Pancreas (tissue), 10 donors: ENCODE results near the gene CACNA1E. TPM values are rescaled to one million over a fixed set of nuclear protein-coding genes. Genes with fewer than 3 reads are reported as not detected.

ENCODE experiments used
- ATAC-seq, 4 donors: fragments of 200-7000 bp; cut with Tn5 transposase; one replicate each; pipeline versions ENCODE4 v1.8.0 to v1.9.1; 2020; ENCODE audit warnings: mild to moderate bottlenecking in 4 of 4, moderate library complexity in 4 of 4
- DNase-seq, 6 donors: peaks; one replicate each; pipeline ENCODE4 v3.0.0-alpha.2; 2020
- FAIRE-seq: peaks from 2 replicates; lab custom pipeline; 2012; peaks lifted over from hg19 to GRCh38; lab: Jason Lieb, UNC
- H3K27ac ChIP-seq, 4 donors: fragments of 200-600 bp; sonication (generic); 1 replicate in 3 of 4; 2 replicates in 1 of 4; pipeline versions ENCODE4 v1.5.0 to v1.8.0; 2020
- H3K27me3 ChIP-seq, 4 donors: fragments of 200-600 bp; one replicate each; pipeline ENCODE4 v1.8.0; 2021
- H3K36me3 ChIP-seq, 3 donors: fragments of 200-600 bp; sonication (generic) in 1 of 3; one replicate each; pipeline versions ENCODE4 v1.5.0 to v1.8.0; 2020 to 2021
- H3K4me1 ChIP-seq, 3 donors: fragments of 200-600 bp; one replicate each; pipeline ENCODE4 v1.8.0; 2021
- H3K4me3 ChIP-seq, 4 donors: fragments of 200-600 bp; sonication (generic) in 2 of 4; one replicate each; pipeline versions ENCODE4 v1.5.0 to v1.8.0; 2020 to 2021
- H3K9me3 ChIP-seq, 4 donors: fragments of 200-600 bp; one replicate each; pipeline ENCODE4 v1.8.0; 2021
- WGBS, 2 donors: extraction: QIAGEN DNeasy Blood & Tissue Kit; methylation state at CpG; one replicate each; pipeline ENCODE4 v1.1.7; 2013; 5-methylcytosine and 5-hydroxymethylcytosine counted together
- intact Hi-C, 3 donors: fragments of 100-400 bp; cut with DNase I; formaldehyde crosslinking; loops; one replicate each; pipeline versions ENCODE4 v1.11.1 to v1.14.2; 2022
- polyA plus RNA-seq, 2 donors: library from polyadenylated mRNA; stranded (reverse); fragments of 200-250 nt; gene quantifications; one replicate each; pipeline ENCODE4 v1.2.3, GENCODE V29; 2013
- total RNA-seq, 6 donors: library from RNA; stranded (reverse); fragmentation: NEBNext Ultra II Directional in 4 of 6; extraction: Animal tissue kit (Norgen Biotek cat#: 25700) in 4 of 6; gene quantifications; one replicate each; pipeline versions ENCODE4 v1.2.1 to v1.2.4, GENCODE V29; 2021 to 2023
- TF ChIP-seq, protein P1 (sequence below), 4 donors: fragments of 200-600 bp; sonication (generic) in 3 of 4; IDR thresholded peaks; one replicate each; pipeline versions ENCODE4 v1.5.0 to v1.8.0; 2021; ENCODE audit warnings: antibody characterized with exemption in 4 of 4
- donor health status: healthy with polysubstance abuse.
- donor health status: DM: no; HTN: no; CAD: no; lungs with moderate emphysema.
- donor health status: DM: no; HTN: no; CAD: no.
- donor health status: control.
- donor health status: control.
- donor health status: Bipolar disorder and iron deficiency.
- donor health status: DM: yes; HTN: yes; CAD: no.
- donor health status: DM: no; HTN: no; CAD: no.
- donor health status: DM: no; HTN: no; CAD: no.
- donor health status: DM: yes; HTN: yes; CAD: no.

The CACNA1E gene
- total and polyA plus RNA-seq, 8 donors, result 0.02 to 0.12 (median 0.07) TPM; not detected in 2

DNA sequence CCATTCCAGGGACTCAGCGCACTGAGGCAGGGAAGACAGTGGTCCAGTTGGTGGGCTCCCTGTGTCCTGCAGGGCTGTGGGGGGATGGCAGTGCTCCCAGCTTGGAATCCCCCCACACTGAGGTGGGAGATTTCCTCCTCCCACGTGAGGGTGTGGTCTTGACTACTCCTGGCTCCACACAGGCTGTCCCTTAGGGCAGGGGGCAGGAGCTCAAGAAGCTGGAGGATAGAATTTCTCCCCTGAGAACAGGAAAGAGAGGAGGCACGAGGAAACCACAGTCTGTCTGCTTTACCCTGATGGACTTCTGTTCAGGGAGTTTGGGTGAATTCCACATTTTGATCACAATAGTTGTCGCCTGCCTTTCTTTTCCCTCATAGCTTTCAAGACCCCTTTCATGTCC is 62.1 kb downstream of the CACNA1E start:
- FAIRE-seq (no peak), DNase-seq (no peak), ATAC-seq (no peak)
- 23 to 25% methylated on average over 4 of the region's 4 CpGs for WGBS, 2 donors
- intact Hi-C loops, result no loop called here
- H3K4me3 ChIP-seq, result no peak overlapping the region
- H3K27ac ChIP-seq, result no peak overlapping the region
- H3K36me3 ChIP-seq, result no peaks in the 10 kb centered on the region
- TF ChIP-seq, protein P1, sequence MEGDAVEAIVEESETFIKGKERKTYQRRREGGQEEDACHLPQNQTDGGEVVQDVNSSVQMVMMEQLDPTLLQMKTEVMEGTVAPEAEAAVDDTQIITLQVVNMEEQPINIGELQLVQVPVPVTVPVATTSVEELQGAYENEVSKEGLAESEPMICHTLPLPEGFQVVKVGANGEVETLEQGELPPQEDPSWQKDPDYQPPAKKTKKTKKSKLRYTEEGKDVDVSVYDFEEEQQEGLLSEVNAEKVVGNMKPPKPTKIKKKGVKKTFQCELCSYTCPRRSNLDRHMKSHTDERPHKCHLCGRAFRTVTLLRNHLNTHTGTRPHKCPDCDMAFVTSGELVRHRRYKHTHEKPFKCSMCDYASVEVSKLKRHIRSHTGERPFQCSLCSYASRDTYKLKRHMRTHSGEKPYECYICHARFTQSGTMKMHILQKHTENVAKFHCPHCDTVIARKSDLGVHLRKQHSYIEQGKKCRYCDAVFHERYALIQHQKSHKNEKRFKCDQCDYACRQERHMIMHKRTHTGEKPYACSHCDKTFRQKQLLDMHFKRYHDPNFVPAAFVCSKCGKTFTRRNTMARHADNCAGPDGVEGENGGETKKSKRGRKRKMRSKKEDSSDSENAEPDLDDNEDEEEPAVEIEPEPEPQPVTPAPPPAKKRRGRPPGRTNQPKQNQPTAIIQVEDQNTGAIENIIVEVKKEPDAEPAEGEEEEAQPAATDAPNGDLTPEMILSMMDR (IDR thresholded peaks at IDR 0.05), result no peak
- no peaks in the 10 kb centered on the region for H3K4me1 ChIP-seq
- no peaks in the 10 kb centered on the region for H3K9me3 ChIP-seq
- H3K27me3 ChIP-seq, result no peaks in the 10 kb centered on the region

DNA sequence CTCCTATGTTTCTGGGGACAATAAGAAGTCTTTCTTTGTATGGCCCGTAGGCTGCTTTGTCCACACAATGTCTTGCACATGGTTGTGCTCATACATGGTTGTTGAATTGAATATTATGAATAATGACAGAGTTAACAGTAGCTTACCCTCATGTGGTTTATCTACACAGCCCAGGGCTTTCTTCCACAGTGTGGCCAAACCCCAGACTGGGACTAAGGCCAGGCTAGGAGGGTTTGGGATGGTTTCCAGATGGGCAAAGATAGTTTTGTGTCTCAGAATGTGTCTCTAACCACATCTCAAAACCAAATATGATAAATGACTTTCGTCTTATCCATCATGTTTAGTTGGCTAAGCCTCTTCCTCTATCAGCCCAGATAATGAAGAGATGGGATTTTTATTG is 65.2 kb downstream of the CACNA1E start:
- H3K27ac ChIP-seq, result no peak overlapping the region
- no peaks in the 10 kb centered on the region for H3K9me3 ChIP-seq
- no peaks in the 10 kb centered on the region for H3K27me3 ChIP-seq
- ATAC-seq, result no peak
- no peak overlapping the region for H3K4me3 ChIP-seq
- H3K4me1 ChIP-seq, result no peaks in the 10 kb centered on the region
- 43 to 58% methylated on average over 2 of the region's 2 CpGs for WGBS, 2 donors
- no peak for DNase-seq
- TF ChIP-seq, protein P1 (IDR thresholded peaks at IDR 0.05), result no peak
- H3K36me3 ChIP-seq, result no peaks in the 10 kb centered on the region
- no peak for FAIRE-seq
- intact Hi-C loops, result no loop called here

DNA sequence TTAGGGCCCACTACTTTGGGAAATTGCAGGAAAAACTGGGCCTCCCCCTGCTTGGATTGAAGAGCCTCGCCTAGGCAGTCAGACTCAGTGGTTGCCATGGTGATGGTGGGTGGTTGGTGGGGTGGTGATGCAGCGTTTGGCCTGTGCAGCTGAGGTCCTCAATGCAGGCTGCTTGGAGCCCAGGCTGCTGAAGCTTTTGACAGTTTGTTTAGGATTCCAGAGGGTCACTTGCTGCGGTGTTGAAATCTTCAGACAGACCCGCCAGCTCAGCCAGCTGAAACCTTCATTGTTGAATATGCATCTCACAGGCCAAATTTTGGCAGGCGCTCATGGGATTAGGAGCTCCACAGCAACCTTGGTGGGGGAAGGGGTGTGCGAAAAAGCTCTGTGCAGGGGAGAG is 67.9 kb downstream of the CACNA1E start:
- no peak for ATAC-seq
- TF ChIP-seq, protein P1 (IDR thresholded peaks at IDR 0.05), result no peak
- H3K27ac ChIP-seq, result no peak overlapping the region
- no peak for FAIRE-seq
- 50 to 51% methylated on average over 6 of the region's 6 CpGs for WGBS, 2 donors
- no peak for DNase-seq
- intact Hi-C loops, result no loop called here
- H3K9me3 ChIP-seq, result no peaks in the 10 kb centered on the region
- no peaks in the 10 kb centered on the region for H3K4me1 ChIP-seq
- H3K27me3 ChIP-seq, result no peaks in the 10 kb centered on the region
- H3K36me3 ChIP-seq, result no peaks in the 10 kb centered on the region
- H3K4me3 ChIP-seq, result no peak overlapping the region

DNA sequence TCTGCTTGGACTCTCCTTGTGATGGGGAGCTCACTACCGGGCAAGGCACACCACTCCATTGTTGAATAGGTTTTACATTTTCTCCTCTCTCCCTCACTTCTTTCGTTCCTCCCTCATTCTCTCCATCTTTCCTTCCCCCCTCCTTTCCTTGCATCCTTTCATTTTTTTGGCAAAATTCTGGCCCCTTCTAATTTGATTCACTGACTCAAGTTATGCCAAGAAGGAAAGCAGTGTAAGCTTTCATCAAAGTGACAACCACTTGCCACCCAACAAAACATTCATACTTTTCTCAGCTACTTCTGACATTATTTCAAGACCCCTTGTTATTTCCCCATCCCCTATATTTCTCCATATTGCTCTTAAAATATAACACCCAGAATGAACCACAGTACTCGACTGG is 68.4 kb downstream of the CACNA1E start:
- DNase-seq, result no peak

DNA sequence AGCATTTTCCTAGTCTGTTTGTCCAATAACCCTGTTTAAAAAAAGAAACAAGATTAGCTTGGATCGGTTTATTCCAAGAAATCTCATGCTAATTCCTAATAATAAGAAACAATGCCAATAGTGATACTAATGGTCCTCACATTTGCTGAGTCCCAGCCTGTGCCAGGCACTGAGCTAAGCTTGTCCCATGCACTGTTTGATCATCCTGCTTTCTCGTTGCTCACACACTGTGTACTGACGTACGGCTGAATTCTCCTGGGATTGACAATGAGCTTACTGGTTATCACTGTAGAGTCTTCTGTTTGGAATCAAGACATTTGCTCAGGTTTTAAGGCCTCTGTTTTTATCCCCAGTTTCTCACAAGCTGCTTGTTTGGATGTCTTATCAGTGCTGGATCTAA is 71.1 kb downstream of the CACNA1E start:
- Histone ChIP-seq H3K9me3 (no peaks in the 10 kb centered on the region), H3K27me3 (no peaks in the 10 kb centered on the region), H3K4me3 (no peak overlapping the region), H3K4me1 (no peaks in the 10 kb centered on the region), H3K27ac (no peak overlapping the region), H3K36me3 (no peaks in the 10 kb centered on the region)
- intact Hi-C loops, result no loop called here
- DNase-seq (no peak), ATAC-seq (no peak), FAIRE-seq (no peak)
- WGBS, 2 donors, result 40 to 52% methylated on average over 4 of the region's 4 CpGs
- TF ChIP-seq, protein P1 (IDR thresholded peaks at IDR 0.05), result no peak

More for the DNA sequence above, 68.4 kb downstream of the CACNA1E start:
- Histone ChIP-seq H3K4me1 (no peaks in the 10 kb centered on the region), H3K4me3 (no peak overlapping the region), H3K27me3 (no peaks in the 10 kb centered on the region), H3K9me3 (no peaks in the 10 kb centered on the region), H3K36me3 (no peaks in the 10 kb centered on the region), H3K27ac (no peak overlapping the region)
- intact Hi-C loops, result no loop called here
- no peak for ATAC-seq
- 49 to 56% methylated on average over 3 of the region's 3 CpGs for WGBS, 2 donors
- FAIRE-seq, result no peak
- TF ChIP-seq, protein P1 (IDR thresholded peaks at IDR 0.05), result no peak
